Ishikawa (cell line): ENCODE data around the gene KCNT1.

Experiments
- CEBPB ChIP-seq: IDR thresholded peaks from 2 replicates; pipeline ENCODE4 v1.6.1; 2012
- CREB1 ChIP-seq: IDR thresholded peaks from 2 replicates; pipeline ENCODE4 v1.6.1; 2012; ENCODE audit warnings: low read depth
- EGR1 ChIP-seq: IDR thresholded peaks from 2 replicates; pipeline ENCODE4 v1.6.1; 2012
- EP300 ChIP-seq: IDR thresholded peaks from 2 replicates; pipeline ENCODE4 v1.6.1; 2012; ENCODE audit warnings: borderline replicate concordance
- FOXM1 ChIP-seq: IDR thresholded peaks from 2 replicates; pipeline ENCODE4 v1.6.1; 2012; ENCODE audit warnings: low read depth, borderline replicate concordance
- NFIC ChIP-seq: IDR thresholded peaks from 2 replicates; pipeline ENCODE4 v1.6.1; 2012
- RAD21 ChIP-seq: IDR thresholded peaks from 2 replicates; pipeline ENCODE4 v1.6.1; 2012; ENCODE audit warnings: low read depth
- REST ChIP-seq: IDR thresholded peaks from 2 replicates; pipeline ENCODE4 v1.6.1; 2012; ENCODE audit warnings: low read depth, mild to moderate bottlenecking
- TAF1 ChIP-seq: IDR thresholded peaks from 2 replicates; pipeline ENCODE4 v1.6.1; 2012; ENCODE audit warnings: low read depth, mild to moderate bottlenecking
- TEAD4 ChIP-seq: IDR thresholded peaks from 2 replicates; pipeline ENCODE4 v1.6.1; 2012
- YY1 ChIP-seq: IDR thresholded peaks from 2 replicates; pipeline ENCODE4 v1.6.1; 2012; ENCODE audit warnings: low read depth
- ZBTB7A ChIP-seq: IDR thresholded peaks from 2 replicates; pipeline ENCODE4 v1.6.1; 2012; ENCODE audit warnings: low read depth
- TF ChIP-seq, protein P1 (sequence below): IDR thresholded peaks from 2 replicates; pipeline ENCODE4 v1.6.1; 2012

DNA sequence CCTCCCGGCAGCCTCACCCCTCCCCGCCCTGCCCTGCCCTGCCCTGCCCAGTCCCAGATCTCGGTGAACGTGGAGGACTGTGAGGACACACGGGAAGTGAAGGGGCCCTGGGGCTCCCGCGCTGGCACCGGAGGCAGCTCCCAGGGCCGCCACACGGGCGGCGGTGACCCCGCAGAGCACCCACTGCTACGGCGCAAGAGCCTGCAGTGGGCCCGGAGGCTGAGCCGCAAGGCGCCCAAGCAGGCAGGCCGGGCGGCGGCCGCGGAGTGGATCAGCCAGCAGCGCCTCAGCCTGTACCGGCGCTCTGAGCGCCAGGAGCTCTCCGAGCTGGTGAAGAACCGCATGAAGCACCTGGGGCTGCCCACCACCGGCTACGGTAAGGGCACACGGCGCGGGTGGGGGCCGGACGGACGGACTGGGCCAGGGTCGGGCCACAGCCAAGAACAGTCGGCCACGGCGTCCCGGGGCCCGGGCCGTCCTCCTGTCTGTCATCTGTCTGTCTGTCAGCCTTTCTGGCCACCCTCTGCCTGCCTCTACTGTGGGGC, 84.2 kb downstream of the KCNT1 start:
- TF ChIP-seq TEAD4, result no peak
- no peak for TF ChIP-seq CREB1
- TF ChIP-seq NFIC, result no peak
- no peak for TF ChIP-seq EGR1
- TF ChIP-seq CEBPB, result no peak
- TF ChIP-seq EP300, result no peak
- TF ChIP-seq FOXM1, result no peak
- TF ChIP-seq, protein P1, sequence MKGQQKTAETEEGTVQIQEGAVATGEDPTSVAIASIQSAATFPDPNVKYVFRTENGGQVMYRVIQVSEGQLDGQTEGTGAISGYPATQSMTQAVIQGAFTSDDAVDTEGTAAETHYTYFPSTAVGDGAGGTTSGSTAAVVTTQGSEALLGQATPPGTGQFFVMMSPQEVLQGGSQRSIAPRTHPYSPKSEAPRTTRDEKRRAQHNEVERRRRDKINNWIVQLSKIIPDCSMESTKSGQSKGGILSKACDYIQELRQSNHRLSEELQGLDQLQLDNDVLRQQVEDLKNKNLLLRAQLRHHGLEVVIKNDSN, result no peak
- no peak for TF ChIP-seq ZBTB7A
- TF ChIP-seq REST, result no peak
- TF ChIP-seq RAD21, result no peak
- TF ChIP-seq TAF1, result no peak
- no peak for TF ChIP-seq YY1
